HL-60 (cell line): Measurements from ENCODE around the gene UBE2E2.

Experiments used
- DNase-seq, 2 experiments: peaks; one replicate each; pipeline ENCODE4 v3.0.0-alpha.2; 2010 to 2020; ENCODE audit warnings: low read depth in 1 of 2, low spot score in 1 of 2
- H3K27ac ChIP-seq: fragments of 250-450 bp; sonication (Bioruptor Pico); replicated peaks from 2 replicates; pipeline ENCODE4 v1.5.1; 2020; ENCODE audit warnings: mild to moderate bottlenecking, moderate library complexity
- H3K27me3 ChIP-seq: fragments of 250-450 bp; sonication (Bioruptor Pico); 2 replicates; pipeline ENCODE4 v1.5.1; 2021; ENCODE audit warnings: mild to moderate bottlenecking, moderate library complexity; ENCODE audit not compliant: insufficient read depth, poor library complexity, severe bottlenecking
- H3K4me3 ChIP-seq: replicated peaks from 2 replicates; pipeline ENCODE4 v1.5.1; 2011; ENCODE audit warnings: mild to moderate bottlenecking, control low read depth, low read length; ENCODE audit not compliant: insufficient read depth
- GABPA ChIP-seq: IDR thresholded peaks from 2 replicates; pipeline ENCODE4 v1.6.1; 2012; ENCODE audit warnings: low read depth
- POLR2AphosphoS5 ChIP-seq: IDR thresholded peaks from 2 replicates; pipeline ENCODE4 v1.6.1; 2012; ENCODE audit warnings: low read depth
- SPI1 ChIP-seq: IDR thresholded peaks from 2 replicates; pipeline ENCODE4 v1.6.1; 2012; ENCODE audit warnings: low read depth, mild to moderate bottlenecking, borderline replicate concordance
- TF ChIP-seq, protein P1 (sequence below): IDR thresholded peaks from 2 replicates; pipeline ENCODE4 v1.6.1; 2012; ENCODE audit warnings: low read depth; ENCODE audit not compliant: insufficient replicate concordance
- TF ChIP-seq, protein P2 (sequence below): IDR thresholded peaks from one replicate; pipeline ENCODE4 v1.5.1; 2011; ENCODE audit warnings: low read length, control low read depth, inconsistent platforms; ENCODE audit not compliant: insufficient read depth

The UBE2E2 gene

GRCh38 chr3:23448998-23449537 lies 245.9 kb downstream of the UBE2E2 start:
- H3K27ac ChIP-seq = no peak overlapping the region
- DNase-seq = no peak
- H3K4me3 ChIP-seq = no peak overlapping the region
- no peaks in the 10 kb centered on the region for H3K27me3 ChIP-seq
- TF ChIP-seq SPI1 (no peak), POLR2AphosphoS5 (no peak)
- TF ChIP-seq, protein P1, sequence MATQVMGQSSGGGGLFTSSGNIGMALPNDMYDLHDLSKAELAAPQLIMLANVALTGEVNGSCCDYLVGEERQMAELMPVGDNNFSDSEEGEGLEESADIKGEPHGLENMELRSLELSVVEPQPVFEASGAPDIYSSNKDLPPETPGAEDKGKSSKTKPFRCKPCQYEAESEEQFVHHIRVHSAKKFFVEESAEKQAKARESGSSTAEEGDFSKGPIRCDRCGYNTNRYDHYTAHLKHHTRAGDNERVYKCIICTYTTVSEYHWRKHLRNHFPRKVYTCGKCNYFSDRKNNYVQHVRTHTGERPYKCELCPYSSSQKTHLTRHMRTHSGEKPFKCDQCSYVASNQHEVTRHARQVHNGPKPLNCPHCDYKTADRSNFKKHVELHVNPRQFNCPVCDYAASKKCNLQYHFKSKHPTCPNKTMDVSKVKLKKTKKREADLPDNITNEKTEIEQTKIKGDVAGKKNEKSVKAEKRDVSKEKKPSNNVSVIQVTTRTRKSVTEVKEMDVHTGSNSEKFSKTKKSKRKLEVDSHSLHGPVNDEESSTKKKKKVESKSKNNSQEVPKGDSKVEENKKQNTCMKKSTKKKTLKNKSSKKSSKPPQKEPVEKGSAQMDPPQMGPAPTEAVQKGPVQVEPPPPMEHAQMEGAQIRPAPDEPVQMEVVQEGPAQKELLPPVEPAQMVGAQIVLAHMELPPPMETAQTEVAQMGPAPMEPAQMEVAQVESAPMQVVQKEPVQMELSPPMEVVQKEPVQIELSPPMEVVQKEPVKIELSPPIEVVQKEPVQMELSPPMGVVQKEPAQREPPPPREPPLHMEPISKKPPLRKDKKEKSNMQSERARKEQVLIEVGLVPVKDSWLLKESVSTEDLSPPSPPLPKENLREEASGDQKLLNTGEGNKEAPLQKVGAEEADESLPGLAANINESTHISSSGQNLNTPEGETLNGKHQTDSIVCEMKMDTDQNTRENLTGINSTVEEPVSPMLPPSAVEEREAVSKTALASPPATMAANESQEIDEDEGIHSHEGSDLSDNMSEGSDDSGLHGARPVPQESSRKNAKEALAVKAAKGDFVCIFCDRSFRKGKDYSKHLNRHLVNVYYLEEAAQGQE = no peak
- TF ChIP-seq, protein P2, sequence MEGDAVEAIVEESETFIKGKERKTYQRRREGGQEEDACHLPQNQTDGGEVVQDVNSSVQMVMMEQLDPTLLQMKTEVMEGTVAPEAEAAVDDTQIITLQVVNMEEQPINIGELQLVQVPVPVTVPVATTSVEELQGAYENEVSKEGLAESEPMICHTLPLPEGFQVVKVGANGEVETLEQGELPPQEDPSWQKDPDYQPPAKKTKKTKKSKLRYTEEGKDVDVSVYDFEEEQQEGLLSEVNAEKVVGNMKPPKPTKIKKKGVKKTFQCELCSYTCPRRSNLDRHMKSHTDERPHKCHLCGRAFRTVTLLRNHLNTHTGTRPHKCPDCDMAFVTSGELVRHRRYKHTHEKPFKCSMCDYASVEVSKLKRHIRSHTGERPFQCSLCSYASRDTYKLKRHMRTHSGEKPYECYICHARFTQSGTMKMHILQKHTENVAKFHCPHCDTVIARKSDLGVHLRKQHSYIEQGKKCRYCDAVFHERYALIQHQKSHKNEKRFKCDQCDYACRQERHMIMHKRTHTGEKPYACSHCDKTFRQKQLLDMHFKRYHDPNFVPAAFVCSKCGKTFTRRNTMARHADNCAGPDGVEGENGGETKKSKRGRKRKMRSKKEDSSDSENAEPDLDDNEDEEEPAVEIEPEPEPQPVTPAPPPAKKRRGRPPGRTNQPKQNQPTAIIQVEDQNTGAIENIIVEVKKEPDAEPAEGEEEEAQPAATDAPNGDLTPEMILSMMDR = no peak

- no peak overlapping the region for H3K27ac ChIP-seq
- TF ChIP-seq POLR2AphosphoS5 = no peak
- TF ChIP-seq, protein P1 = no peak
- H3K4me3 ChIP-seq = no peak overlapping the region
- DNase-seq = no peak
- no peaks in the 10 kb centered on the region for H3K27me3 ChIP-seq
Observed at GRCh38 chr3:23450051-23450450, 246.9 kb downstream of the UBE2E2 start.

- Histone ChIP-seq H3K27me3 (no peaks in the 10 kb centered on the region), H3K4me3 (no peak overlapping the region), H3K27ac (no peak overlapping the region)
- DNase-seq = no peak
- TF ChIP-seq, protein P2 = no peak
Observed at GRCh38 chr3:23450806-23451205, 247.7 kb downstream of the UBE2E2 start.

- DNase-seq = no peak
- Histone ChIP-seq H3K4me3 (no peak overlapping the region), H3K27ac (no peak overlapping the region), H3K27me3 (no peaks in the 10 kb centered on the region)
- TF ChIP-seq GABPA = no peak
- TF ChIP-seq POLR2AphosphoS5 = no peak
- TF ChIP-seq, protein P1 = no peak
- TF ChIP-seq SPI1 = no peak
- TF ChIP-seq, protein P2 = no peak
Observed at GRCh38 chr3:23452408-23452807, 249.3 kb downstream of the UBE2E2 start.
